GM10847 (cell line): ENCODE measurements around the gene CABP7.

Source experiments
- POLR2A ChIP-seq: IDR thresholded peaks from 2 replicates; pipeline ENCODE4 v1.6.1; 2011; ENCODE audit not compliant: insufficient read length; ENCODE audit errors: extremely low read depth

CABP7 gene

DNA sequence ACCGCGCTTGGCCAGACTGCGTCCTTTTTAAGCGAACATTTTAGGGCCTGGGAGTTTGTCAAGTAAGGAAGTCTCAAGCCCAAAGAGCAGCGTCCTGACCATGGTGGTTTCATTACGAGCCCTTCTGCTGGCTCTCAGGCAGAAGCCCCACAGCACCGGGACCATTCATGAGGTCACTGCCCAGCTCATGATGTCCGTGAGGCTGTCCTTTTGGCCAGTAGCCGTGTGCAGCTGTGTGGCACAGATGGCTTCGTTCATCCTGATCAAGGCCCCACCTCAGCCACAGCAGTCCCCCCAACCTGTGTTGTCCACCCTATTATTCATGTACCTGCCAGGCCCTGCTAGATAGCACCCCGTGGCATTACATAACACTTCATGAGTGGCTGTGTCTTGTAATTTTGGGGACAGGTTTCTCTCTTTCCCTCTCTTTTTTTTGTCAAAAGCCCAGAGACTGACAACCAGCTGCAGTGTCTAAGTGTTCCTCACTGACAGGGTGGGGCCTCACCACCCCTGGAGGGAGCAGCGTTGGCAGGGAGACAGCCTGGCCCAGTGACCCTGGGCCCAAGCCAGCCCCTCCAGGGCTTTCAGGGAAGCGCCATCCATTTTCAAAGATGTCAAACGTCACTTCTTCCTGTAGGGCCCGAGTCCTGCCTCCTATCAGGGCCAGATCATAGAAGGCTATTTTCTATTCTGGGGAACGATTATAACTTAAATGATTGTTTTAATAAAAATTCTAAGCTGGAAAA lies 21.8 kb upstream of the CABP7 start:
- no peak for TF ChIP-seq POLR2A

- TF ChIP-seq POLR2A, result no peak
Observed at GRCh38 chr22:29700206-29700899, 19.4 kb upstream of the CABP7 start.

- TF ChIP-seq POLR2A, result no peak
Observed at GRCh38 chr22:29700900-29701154, 19.0 kb upstream of the CABP7 start.

DNA sequence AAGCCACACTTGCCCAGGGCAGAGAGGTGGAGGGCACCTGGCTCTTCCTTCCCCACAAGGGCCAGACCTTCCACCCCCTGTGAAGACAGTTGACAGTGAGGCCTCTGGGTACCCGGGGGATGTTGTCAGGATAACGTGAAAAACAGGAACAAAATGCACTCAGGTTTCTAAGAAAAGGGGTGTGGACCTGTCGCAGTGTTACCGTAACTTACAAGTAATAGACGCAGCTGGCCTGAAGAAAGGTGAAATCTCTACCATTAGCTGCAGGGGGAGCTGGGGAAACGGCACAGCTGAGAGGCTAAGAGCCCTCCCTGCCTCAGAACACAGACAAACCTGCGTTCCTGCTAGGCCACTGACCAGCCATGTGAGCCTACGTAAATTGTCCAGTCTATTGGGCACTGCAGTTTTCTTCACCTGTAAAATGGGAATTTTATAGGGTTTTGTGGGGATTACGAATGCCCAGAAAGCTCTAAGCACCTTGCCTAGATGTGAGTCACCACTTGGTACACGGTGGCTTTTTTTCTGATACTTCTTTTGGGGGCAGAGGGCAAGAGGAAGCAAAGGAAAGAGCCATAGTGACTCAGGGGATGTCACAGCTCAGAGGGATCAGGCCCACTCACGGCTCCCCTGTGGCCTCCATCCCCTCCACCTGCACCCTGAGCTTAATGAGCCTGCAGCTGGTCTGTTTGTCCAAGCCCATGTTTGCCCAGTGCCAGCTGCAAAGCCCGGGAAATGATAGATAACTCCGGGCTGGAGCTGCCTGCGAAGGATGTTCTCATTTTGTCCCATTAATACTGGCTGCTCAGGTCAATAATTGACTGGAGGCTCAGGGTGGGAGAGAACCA lies 18.4 kb upstream of the CABP7 start:
- TF ChIP-seq POLR2A, result no peak

GRCh38 chr22:29702000-29702930 lies 17.5 kb upstream of the CABP7 start:
- no peak for TF ChIP-seq POLR2A

GRCh38 chr22:29702931-29703501 lies 16.8 kb upstream of the CABP7 start:
- no peak for TF ChIP-seq POLR2A

DNA sequence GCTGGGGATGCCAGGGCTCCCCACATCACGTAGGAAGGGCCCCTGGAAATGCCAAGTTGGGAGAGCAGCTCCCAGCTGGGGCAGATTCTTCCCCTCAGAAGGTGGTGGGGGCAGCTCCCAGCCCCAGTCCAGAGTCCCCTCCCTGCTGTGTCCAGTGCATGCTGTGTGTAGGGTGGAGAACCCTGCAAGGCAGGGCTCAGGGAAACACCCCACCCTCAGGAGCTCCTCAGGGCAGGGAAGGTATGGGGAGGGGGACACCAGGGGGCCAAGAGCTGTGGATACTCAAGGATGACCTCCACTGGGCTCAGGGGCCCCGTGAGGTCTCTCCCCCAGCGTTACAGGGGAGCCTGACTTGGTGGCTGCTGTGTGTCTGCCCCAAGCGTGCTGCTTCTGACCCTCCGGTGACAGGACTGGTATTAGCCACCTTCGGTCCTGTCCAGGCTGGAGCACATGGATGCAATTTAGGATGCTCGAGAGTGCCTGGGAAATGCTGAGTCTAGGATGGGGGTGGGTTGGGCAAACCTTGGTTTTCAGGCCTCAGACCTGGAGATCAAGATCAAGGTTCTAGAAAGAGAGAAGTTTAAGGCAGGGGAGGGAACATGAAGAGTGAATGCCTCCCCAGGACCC lies 16.1 kb upstream of the CABP7 start:
- TF ChIP-seq POLR2A, result no peak

GRCh38 chr22:29704528-29705285 lies 15.1 kb upstream of the CABP7 start:
- no peak for TF ChIP-seq POLR2A

DNA sequence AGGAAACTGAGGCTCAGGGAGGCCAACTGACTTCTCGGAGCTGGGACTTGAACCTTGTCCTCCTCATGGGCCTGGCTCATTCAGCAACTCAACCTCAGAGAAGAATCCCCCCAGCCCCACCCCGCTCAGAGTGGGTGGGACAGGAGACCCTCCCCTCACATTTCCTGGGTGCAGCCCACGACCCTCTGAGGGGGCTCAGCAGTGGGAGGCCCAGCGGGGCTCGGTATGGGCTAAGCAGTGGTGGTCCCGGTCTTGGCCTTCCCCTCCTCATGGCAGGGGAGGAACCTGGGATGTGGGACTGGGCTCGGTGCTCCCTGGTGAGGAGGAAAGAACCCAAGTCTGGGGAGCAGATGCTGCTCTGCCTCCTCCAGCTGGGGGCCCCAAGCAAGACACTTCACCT lies 14.2 kb upstream of the CABP7 start:
- no peak for TF ChIP-seq POLR2A

- TF ChIP-seq POLR2A, result no peak
Observed at GRCh38 chr22:29706486-29706885, 13.3 kb upstream of the CABP7 start.

DNA sequence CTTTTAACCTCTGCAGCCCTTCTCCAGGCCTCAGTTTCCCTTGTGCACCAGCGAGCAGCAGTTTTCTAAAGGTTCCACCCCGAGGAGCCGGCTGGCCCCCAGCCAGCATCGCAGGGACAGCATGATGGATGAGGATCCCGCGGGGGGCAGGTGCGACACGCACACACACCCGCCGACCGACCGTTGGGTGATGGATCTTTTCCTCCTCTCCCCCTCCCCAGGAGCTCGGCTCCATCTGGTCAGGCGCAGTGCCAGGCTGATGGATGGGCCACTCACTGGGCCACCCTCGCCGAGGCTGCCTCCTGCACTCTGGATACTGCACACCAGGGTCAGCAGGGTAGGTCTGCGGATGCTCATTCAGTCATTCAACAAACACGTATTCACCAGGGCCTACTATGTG lies 12.8 kb upstream of the CABP7 start:
- no peak for TF ChIP-seq POLR2A

DNA sequence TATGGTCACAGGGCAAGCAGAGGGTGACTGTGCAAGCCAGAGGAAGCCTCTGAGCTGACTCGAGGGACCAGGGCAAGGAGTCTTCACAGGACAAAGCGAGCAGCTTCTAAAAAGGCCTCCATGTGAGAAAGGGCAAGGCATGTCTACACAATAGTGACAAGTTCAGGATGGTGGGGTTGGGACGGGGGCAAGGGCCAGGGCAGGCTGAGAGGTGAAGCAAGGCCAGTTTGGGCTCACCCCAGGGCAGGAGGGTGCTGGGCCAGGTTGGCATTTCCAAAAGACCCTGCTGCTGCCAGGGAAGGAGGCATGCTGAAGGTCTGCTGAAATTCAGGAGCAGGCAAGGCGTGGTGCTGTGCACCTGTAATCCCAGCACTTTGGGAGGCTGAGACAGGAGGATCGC lies 12.3 kb upstream of the CABP7 start:
- no peak for TF ChIP-seq POLR2A

GRCh38 chr22:29710193-29710592 lies 9.6 kb upstream of the CABP7 start:
- TF ChIP-seq POLR2A, result no peak
